ENCODE data around the gene IPO9. TPM values are rescaled to one million over a fixed set of nuclear protein-coding genes. Genes with fewer than 3 reads are reported as not detected.
"Not testable (repeated sequence)": the region's sequence is repeated elsewhere in the genome, so short reads cannot be mapped to it uniquely, and the experiment has no call there.

The IPO9 gene
- total RNA-seq, 1 donor from 2014 or later: 20.8 TPM

- no peak for DNase-seq (ENCODE audit: low read depth)
- no peaks in the 10 kb centered on the region for H3K36me3 ChIP-seq (ENCODE audit: control insufficient read depth, insufficient read depth, low read length)
- no peak overlapping the region for H3K4me3 ChIP-seq (ENCODE audit: low read depth, low read length)
- TF ChIP-seq CTCF (IDR thresholded peaks at IDR 0.05; ENCODE audit: insufficient read depth, low read length, poor library complexity, severe bottlenecking): no peak
- no peaks in the 10 kb centered on the region for H3K27me3 ChIP-seq (ENCODE audit: control insufficient read depth, insufficient read depth, low read length)
Observed at GRCh38 chr1:201899683-201900429, 70.9 kb downstream of the IPO9 start.

GRCh38 chr1:201900476-201900875 lies 71.5 kb downstream of the IPO9 start:
- no peak for TF ChIP-seq CTCF (IDR thresholded peaks at IDR 0.05; ENCODE audit: insufficient read depth, low read length, poor library complexity, severe bottlenecking)
- DNase-seq (ENCODE audit: low read depth): no peak
- Histone ChIP-seq H3K36me3 (ENCODE audit: control insufficient read depth, insufficient read depth, low read length) (no peaks in the 10 kb centered on the region), H3K4me3 (ENCODE audit: low read depth, low read length) (no peak overlapping the region), H3K27me3 (ENCODE audit: control insufficient read depth, insufficient read depth, low read length) (no peaks in the 10 kb centered on the region)

- not testable (repeated sequence) for H3K4me3 ChIP-seq (ENCODE audit: low read depth, low read length); H3K36me3 ChIP-seq (ENCODE audit: control insufficient read depth, insufficient read depth, low read length); H3K27me3 ChIP-seq (ENCODE audit: control insufficient read depth, insufficient read depth, low read length); DNase-seq (ENCODE audit: low read depth)
Observed at GRCh38 chr1:201901036-201901435, 72.1 kb downstream of the IPO9 start.

GRCh38 chr1:201902198-201902597 lies 73.2 kb downstream of the IPO9 start:
- no peak for DNase-seq (ENCODE audit: low read depth)
- no peak for TF ChIP-seq CTCF (IDR thresholded peaks at IDR 0.05; ENCODE audit: insufficient read depth, low read length, poor library complexity, severe bottlenecking)
- no peaks in the 10 kb centered on the region for H3K36me3 ChIP-seq (ENCODE audit: control insufficient read depth, insufficient read depth, low read length)

GRCh38 chr1:201903135-201903534 lies 74.2 kb downstream of the IPO9 start:
- Histone ChIP-seq H3K4me3 (ENCODE audit: low read depth, low read length) (no peak overlapping the region), H3K36me3 (ENCODE audit: control insufficient read depth, insufficient read depth, low read length) (no peaks in the 10 kb centered on the region), H3K27me3 (ENCODE audit: control insufficient read depth, insufficient read depth, low read length) (no peaks in the 10 kb centered on the region)
- no peak for TF ChIP-seq CTCF (IDR thresholded peaks at IDR 0.05; ENCODE audit: insufficient read depth, low read length, poor library complexity, severe bottlenecking)
- no peak for DNase-seq (ENCODE audit: low read depth)

More at GRCh38 chr1:201902198-201902597, 73.2 kb downstream of the IPO9 start:
- H3K4me3 ChIP-seq (ENCODE audit: low read depth, low read length): no peak overlapping the region
- H3K27me3 ChIP-seq (ENCODE audit: control insufficient read depth, insufficient read depth, low read length): no peaks in the 10 kb centered on the region

GRCh38 chr1:201904579-201904978 lies 75.6 kb downstream of the IPO9 start:
- no peaks in the 10 kb centered on the region for H3K36me3 ChIP-seq (ENCODE audit: control insufficient read depth, insufficient read depth, low read length)
- peaks cover 3% of the 10 kb centered on the region for H3K27me3 ChIP-seq (ENCODE audit: control insufficient read depth, insufficient read depth, low read length)
- peak; percentile 62 for DNase-seq (ENCODE audit: low read depth)
- no peak overlapping the region for H3K4me3 ChIP-seq (ENCODE audit: low read depth, low read length)
- TF ChIP-seq CTCF (IDR thresholded peaks at IDR 0.05; ENCODE audit: insufficient read depth, low read length, poor library complexity, severe bottlenecking): no peak
